ACC112 (cell line): ENCODE results near the gene CAMKMT.
A peak's percentile ranks its signal among the peaks of the same experiment; 100 is the strongest.

ENCODE experiments used
- H2AFZ ChIP-seq: fragments of 200-600 bp; sonication (generic); one replicate; pipeline ENCODE4 v1.6.0; 2017; ENCODE audit warnings: antibody characterized with exemption, low read length; ENCODE audit not compliant: unreplicated experiment
- H3K27ac ChIP-seq: fragments of 200-600 bp; sonication (generic); 2 replicates; pipeline ENCODE4 v1.5.1; 2014; ENCODE audit warnings: low read depth, mild to moderate bottlenecking, antibody characterized with exemption, low read length, moderate library complexity
- H3K27me3 ChIP-seq: fragments of 200-600 bp; sonication (generic); 2 replicates; pipeline ENCODE4 v1.6.1; 2014; ENCODE audit warnings: mild to moderate bottlenecking, antibody characterized with exemption, low read length, moderate library complexity, mixed read lengths; ENCODE audit not compliant: insufficient read depth
- H3K36me3 ChIP-seq: fragments of 200-600 bp; sonication (generic); 2 replicates; pipeline ENCODE4 v1.6.1; 2016; ENCODE audit warnings: mild to moderate bottlenecking, antibody characterized with exemption, low read length, moderate library complexity, mixed read lengths; ENCODE audit not compliant: insufficient read depth
- H3K4me1 ChIP-seq: fragments of 200-600 bp; sonication (generic); one replicate; pipeline ENCODE4 v1.6.1; 2016; ENCODE audit warnings: low read length, mixed read lengths; ENCODE audit not compliant: insufficient read depth, unreplicated experiment, control insufficient read depth
- H3K4me3 ChIP-seq: fragments of 200-600 bp; sonication (generic); 2 replicates; pipeline ENCODE4 v1.5.1; 2014; ENCODE audit warnings: mild to moderate bottlenecking, low read depth, low read length
- H3K79me2 ChIP-seq: fragments of 200-600 bp; sonication (generic); one replicate; pipeline ENCODE4 v1.6.0; 2016; ENCODE audit warnings: low read length; ENCODE audit not compliant: control insufficient read depth, unreplicated experiment, insufficient read depth

The CAMKMT gene

GRCh38 chr2:44389895-44390294, 28.1 kb downstream of the CAMKMT start:
- Histone ChIP-seq H2AFZ (no peak overlapping the region), H3K27ac (no peak overlapping the region), H3K4me1 (no peaks in the 10 kb centered on the region), H3K4me3 (no peak overlapping the region), H3K27me3 (no peaks in the 10 kb centered on the region), H3K36me3 (no peaks in the 10 kb centered on the region), H3K79me2 (no peaks in the 10 kb centered on the region)

GRCh38 chr2:44392338-44392943, 30.7 kb downstream of the CAMKMT start:
- no peaks in the 10 kb centered on the region for H3K27me3 ChIP-seq
- no peak overlapping the region for H3K4me3 ChIP-seq
- no peaks in the 10 kb centered on the region for H3K79me2 ChIP-seq
- H2AFZ ChIP-seq, result no peak overlapping the region
- H3K27ac ChIP-seq, result no peak overlapping the region
- H3K4me1 ChIP-seq, result no peaks in the 10 kb centered on the region
- H3K36me3 ChIP-seq, result no peaks in the 10 kb centered on the region

- Histone ChIP-seq H3K27ac (no peak overlapping the region), H3K4me3 (peak overlapping the region; percentile 82), H3K27me3 (no peaks in the 10 kb centered on the region), H3K36me3 (no peaks in the 10 kb centered on the region), H3K4me1 (peaks cover 5% of the 10 kb centered on the region), H2AFZ (peak overlapping the region; percentile 85), H3K79me2 (no peaks in the 10 kb centered on the region)
Measured at GRCh38 chr2:44397447-44398175, 35.9 kb downstream of the CAMKMT start.

GRCh38 chr2:44398243-44398897, 36.6 kb downstream of the CAMKMT start:
- Histone ChIP-seq H3K36me3 (no peaks in the 10 kb centered on the region), H3K79me2 (no peaks in the 10 kb centered on the region), H3K4me3 (peak overlapping the region; percentile 82), H3K4me1 (peaks cover 5% of the 10 kb centered on the region), H3K27me3 (no peaks in the 10 kb centered on the region), H3K27ac (no peak overlapping the region), H2AFZ (peak overlapping the region; percentile 85)

GRCh38 chr2:44420725-44421124, 59.0 kb downstream of the CAMKMT start:
- no peak overlapping the region for H2AFZ ChIP-seq
- no peaks in the 10 kb centered on the region for H3K27me3 ChIP-seq
- no peak overlapping the region for H3K27ac ChIP-seq
- H3K36me3 ChIP-seq, result no peaks in the 10 kb centered on the region
- no peak overlapping the region for H3K4me3 ChIP-seq
- H3K4me1 ChIP-seq, result no peaks in the 10 kb centered on the region
- no peaks in the 10 kb centered on the region for H3K79me2 ChIP-seq

GRCh38 chr2:44424211-44424610, 62.5 kb downstream of the CAMKMT start:
- H3K4me3 ChIP-seq, result no peak overlapping the region
- no peaks in the 10 kb centered on the region for H3K79me2 ChIP-seq
- no peak overlapping the region for H3K27ac ChIP-seq
- H3K4me1 ChIP-seq, result no peaks in the 10 kb centered on the region
- no peak overlapping the region for H2AFZ ChIP-seq
- H3K27me3 ChIP-seq, result no peaks in the 10 kb centered on the region
- no peaks in the 10 kb centered on the region for H3K36me3 ChIP-seq

- Histone ChIP-seq H3K4me3 (no peak overlapping the region), H2AFZ (no peak overlapping the region), H3K27ac (no peak overlapping the region), H3K79me2 (no peaks in the 10 kb centered on the region), H3K36me3 (no peaks in the 10 kb centered on the region), H3K27me3 (no peaks in the 10 kb centered on the region), H3K4me1 (no peaks in the 10 kb centered on the region)
Measured at GRCh38 chr2:44429034-44429433, 67.3 kb downstream of the CAMKMT start.

- Histone ChIP-seq H3K27me3 (no peaks in the 10 kb centered on the region), H3K4me3 (no peak overlapping the region), H3K27ac (no peak overlapping the region), H2AFZ (no peak overlapping the region), H3K79me2 (no peaks in the 10 kb centered on the region), H3K36me3 (no peaks in the 10 kb centered on the region), H3K4me1 (no peaks in the 10 kb centered on the region)
Measured at GRCh38 chr2:44430342-44430741, 68.6 kb downstream of the CAMKMT start.

- Histone ChIP-seq H3K4me3 (no peak overlapping the region), H3K27ac (no peak overlapping the region), H3K27me3 (no peaks in the 10 kb centered on the region), H3K79me2 (no peaks in the 10 kb centered on the region), H2AFZ (no peak overlapping the region), H3K4me1 (no peaks in the 10 kb centered on the region), H3K36me3 (no peaks in the 10 kb centered on the region)
Measured at GRCh38 chr2:44433895-44434294, 72.1 kb downstream of the CAMKMT start.

- no peak overlapping the region for H3K4me3 ChIP-seq
- H3K4me1 ChIP-seq, result no peaks in the 10 kb centered on the region
Measured at GRCh38 chr2:44441200-44441599, 79.5 kb downstream of the CAMKMT start.

GRCh38 chr2:44442019-44442418, 80.3 kb downstream of the CAMKMT start:
- Histone ChIP-seq H3K4me3 (no peak overlapping the region), H2AFZ (no peak overlapping the region), H3K36me3 (no peaks in the 10 kb centered on the region), H3K27ac (no peak overlapping the region), H3K79me2 (no peaks in the 10 kb centered on the region), H3K4me1 (no peaks in the 10 kb centered on the region), H3K27me3 (no peaks in the 10 kb centered on the region)

More at GRCh38 chr2:44441200-44441599, 79.5 kb downstream of the CAMKMT start:
- Histone ChIP-seq H2AFZ (no peak overlapping the region), H3K27ac (no peak overlapping the region), H3K27me3 (no peaks in the 10 kb centered on the region), H3K79me2 (no peaks in the 10 kb centered on the region), H3K36me3 (no peaks in the 10 kb centered on the region)
